ENCODE data around the gene HIPK3. TPM values are rescaled to one million over a fixed set of nuclear protein-coding genes. Genes with fewer than 3 reads are reported as not detected.
"Not testable (repeated sequence)": the region's sequence is repeated elsewhere in the genome, so short reads cannot be mapped to it uniquely, and the experiment has no call there.

HIPK3 gene
- total RNA-seq, 1 donor from 2014 or later = 166 TPM

- peaks cover 45% of the 10 kb centered on the region for H3K4me1 ChIP-seq
- H3K27ac ChIP-seq = no peak overlapping the region
- H3K4me3 ChIP-seq = no peak overlapping the region
- no peaks in the 10 kb centered on the region for H3K9me3 ChIP-seq
- intact Hi-C loops (cut with DNase I) = no loop called here
- DNase-seq (ENCODE audit: extremely low spot score in 2 of 2) = no peak
- H3K36me3 ChIP-seq = no peaks in the 10 kb centered on the region
- H3K27me3 ChIP-seq = no peaks in the 10 kb centered on the region
- no peak for TF ChIP-seq CTCF (IDR thresholded peaks at IDR 0.05)
- no peak for TF ChIP-seq POLR2A (IDR thresholded peaks at IDR 0.05)
- TF ChIP-seq POLR2AphosphoS5 (IDR thresholded peaks at IDR 0.05; ENCODE audit: insufficient read depth in 1 of 2, low read depth in 1 of 2) = no peak
These were observed 35.1 kb downstream of the HIPK3 start for GRCh38 chr11:33292311-33292710.

- H3K27ac ChIP-seq = no peak overlapping the region
- intact Hi-C loops (cut with DNase I) = no loop called here
- no peaks in the 10 kb centered on the region for H3K27me3 ChIP-seq
- H3K9me3 ChIP-seq = no peaks in the 10 kb centered on the region
- peaks cover 33% of the 10 kb centered on the region for H3K4me1 ChIP-seq
- H3K4me3 ChIP-seq = no peak overlapping the region
- TF ChIP-seq POLR2A (IDR thresholded peaks at IDR 0.05) (no peak), POLR2AphosphoS5 (IDR thresholded peaks at IDR 0.05; ENCODE audit: insufficient read depth in 1 of 2, low read depth in 1 of 2) (no peak), CTCF (IDR thresholded peaks at IDR 0.05) (no peak)
- H3K36me3 ChIP-seq = no peaks in the 10 kb centered on the region
- no peak for DNase-seq (ENCODE audit: extremely low spot score in 2 of 2)
These were observed 37.0 kb downstream of the HIPK3 start for GRCh38 chr11:33294224-33294623.

GRCh38 chr11:33294797-33295196 lies 37.6 kb downstream of the HIPK3 start:
- H3K27ac ChIP-seq = no peak overlapping the region
- TF ChIP-seq POLR2AphosphoS5 (IDR thresholded peaks at IDR 0.05; ENCODE audit: insufficient read depth in 1 of 2, low read depth in 1 of 2) (no peak), POLR2A (IDR thresholded peaks at IDR 0.05) (no peak), CTCF (IDR thresholded peaks at IDR 0.05) (no peak)
- DNase-seq (ENCODE audit: extremely low spot score in 2 of 2) = no peak
- H3K36me3 ChIP-seq = no peaks in the 10 kb centered on the region
- H3K4me3 ChIP-seq = no peak overlapping the region
- intact Hi-C loops (cut with DNase I) = no loop called here
- no peaks in the 10 kb centered on the region for H3K9me3 ChIP-seq
- H3K27me3 ChIP-seq = no peaks in the 10 kb centered on the region
- H3K4me1 ChIP-seq = peaks cover 28% of the 10 kb centered on the region

- peaks cover 34% of the 10 kb centered on the region for H3K4me1 ChIP-seq
- intact Hi-C loops (cut with DNase I) = no loop called here
These were observed 39.5 kb downstream of the HIPK3 start for GRCh38 chr11:33296695-33297094.

GRCh38 chr11:33303541-33303940 lies 46.4 kb downstream of the HIPK3 start:
- intact Hi-C loops (cut with DNase I) = no loop called here
- H3K27me3 ChIP-seq = no peaks in the 10 kb centered on the region
- H3K4me1 ChIP-seq = peaks cover 56% of the 10 kb centered on the region
- no peaks in the 10 kb centered on the region for H3K36me3 ChIP-seq
- no peaks in the 10 kb centered on the region for H3K9me3 ChIP-seq
- no peak for DNase-seq (ENCODE audit: extremely low spot score in 2 of 2)
- TF ChIP-seq POLR2AphosphoS5 (IDR thresholded peaks at IDR 0.05; ENCODE audit: insufficient read depth in 1 of 2, low read depth in 1 of 2) (no peak), POLR2A (IDR thresholded peaks at IDR 0.05) (no peak), CTCF (IDR thresholded peaks at IDR 0.05) (no peak)
- no peak overlapping the region for H3K27ac ChIP-seq
- no peak overlapping the region for H3K4me3 ChIP-seq

More at GRCh38 chr11:33296695-33297094, 39.5 kb downstream of the HIPK3 start:
- no peak overlapping the region for H3K27ac ChIP-seq
- H3K27me3 ChIP-seq = no peaks in the 10 kb centered on the region
- TF ChIP-seq POLR2A (IDR thresholded peaks at IDR 0.05) (no peak), CTCF (IDR thresholded peaks at IDR 0.05) (no peak), POLR2AphosphoS5 (IDR thresholded peaks at IDR 0.05; ENCODE audit: insufficient read depth in 1 of 2, low read depth in 1 of 2) (no peak)
- H3K9me3 ChIP-seq = no peaks in the 10 kb centered on the region
- H3K4me3 ChIP-seq = no peak overlapping the region
- DNase-seq (ENCODE audit: extremely low spot score in 2 of 2) = no peak
- no peaks in the 10 kb centered on the region for H3K36me3 ChIP-seq

- H3K27ac ChIP-seq; H3K27me3 ChIP-seq; DNase-seq (ENCODE audit: extremely low spot score in 2 of 2); H3K36me3 ChIP-seq; H3K9me3 ChIP-seq; intact Hi-C loops (cut with DNase I); H3K4me3 ChIP-seq: not testable (repeated sequence)
- H3K4me1 ChIP-seq = peaks cover 57% of the 10 kb centered on the region
These were observed 49.6 kb downstream of the HIPK3 start for GRCh38 chr11:33306821-33307220.

Measured in vagina (tissue), 2 donors.